Measurements from ENCODE around the gene PDLIM3.

Gene PDLIM3

DNA sequence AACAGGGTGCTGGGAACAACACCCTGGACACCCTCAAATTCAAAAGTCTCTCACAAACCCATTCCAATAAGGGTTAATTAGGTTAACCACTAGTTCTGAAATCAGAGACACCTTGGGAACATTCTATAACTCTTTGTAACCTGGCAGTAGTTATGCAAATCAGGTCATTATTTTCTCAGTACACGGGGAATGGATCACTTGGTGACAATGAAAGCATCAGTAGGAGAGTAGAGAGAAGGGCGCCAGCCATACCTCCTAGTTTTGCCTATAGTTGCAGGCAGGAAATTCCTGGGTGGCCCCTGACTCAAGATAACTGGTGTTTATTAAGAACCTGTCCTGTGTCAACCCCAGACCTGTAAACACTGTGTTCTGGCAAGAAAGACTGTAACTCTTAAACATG lies 66.3 kb downstream of the PDLIM3 start:
- no peak for DNase-seq

DNA sequence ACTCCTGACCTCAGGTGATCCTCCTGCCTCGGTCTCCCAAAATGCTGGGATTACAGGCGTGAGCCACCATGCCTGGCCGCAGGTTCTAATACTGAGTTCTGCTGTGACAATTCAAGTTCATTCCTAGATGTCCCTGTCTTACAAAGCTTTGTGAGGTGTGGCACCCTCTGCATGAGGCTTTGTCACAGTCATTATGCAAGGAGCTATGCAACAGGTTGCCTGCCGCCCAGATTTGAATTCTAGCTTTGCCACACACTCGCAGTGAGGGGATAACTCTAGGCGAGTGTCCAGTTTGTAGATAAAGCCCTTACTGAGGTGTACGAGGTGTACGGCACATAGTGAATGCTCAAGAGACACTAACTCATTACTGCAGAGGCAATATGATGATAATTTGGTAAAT lies 67.3 kb downstream of the PDLIM3 start:
- no peak for DNase-seq

DNA sequence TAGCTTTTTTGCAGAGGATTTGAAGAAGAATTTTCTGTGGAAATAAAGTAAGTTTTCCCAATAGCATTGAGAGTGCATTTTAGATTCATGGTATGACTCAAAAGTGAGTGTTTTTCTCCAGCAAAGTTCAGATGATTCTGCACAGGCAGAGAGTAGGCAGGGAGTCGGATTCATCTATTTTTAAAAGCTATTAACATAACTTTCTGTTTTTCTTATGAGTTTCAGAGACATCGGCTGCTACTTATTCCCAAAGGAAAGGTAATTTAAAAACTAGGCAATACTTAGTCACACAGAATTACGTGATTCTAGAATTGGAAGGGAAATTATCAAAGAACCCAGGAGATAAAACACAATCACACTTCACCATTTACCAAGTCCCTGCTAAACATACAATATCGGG lies 68.2 kb downstream of the PDLIM3 start:
- DNase-seq, result no peak

DNA sequence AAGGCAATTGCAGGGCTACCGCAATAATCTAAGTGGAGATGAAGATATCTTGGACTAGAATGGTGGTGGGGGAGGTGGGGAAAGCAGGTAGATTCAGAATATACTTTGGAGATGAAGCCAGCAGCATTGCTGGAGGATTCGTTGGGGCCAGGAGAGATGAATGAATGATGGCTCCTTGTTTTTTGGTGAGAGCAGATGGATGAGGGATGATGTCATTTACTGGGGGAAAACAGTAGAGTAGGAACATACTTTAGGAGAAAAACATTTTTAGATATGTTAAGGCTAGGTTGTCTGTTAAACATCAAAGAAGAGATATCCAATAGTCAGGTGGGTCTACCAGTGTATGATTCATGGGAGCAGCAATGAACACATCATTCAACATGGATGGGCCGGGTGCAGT lies 69.6 kb downstream of the PDLIM3 start:
- no peak for DNase-seq

DNA sequence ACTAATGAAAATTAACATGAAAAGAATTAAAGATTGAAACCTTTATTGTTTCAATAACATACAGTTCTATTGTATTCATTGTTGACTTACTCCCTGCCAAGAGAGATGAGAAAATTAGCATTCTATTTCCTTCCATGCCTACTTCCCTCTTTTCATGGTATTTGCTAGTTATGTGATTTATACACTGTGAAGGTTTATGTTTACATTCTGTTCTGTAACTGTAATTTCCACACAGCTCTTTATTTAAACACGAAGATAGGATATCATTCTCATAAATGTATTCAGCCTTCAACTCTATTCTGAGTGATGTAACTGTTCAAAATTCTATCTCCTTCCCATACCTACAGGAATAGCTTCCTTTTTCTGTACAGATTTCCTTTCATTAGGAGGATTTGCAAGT lies 70.4 kb downstream of the PDLIM3 start:
- DNase-seq, result no peak

DNA sequence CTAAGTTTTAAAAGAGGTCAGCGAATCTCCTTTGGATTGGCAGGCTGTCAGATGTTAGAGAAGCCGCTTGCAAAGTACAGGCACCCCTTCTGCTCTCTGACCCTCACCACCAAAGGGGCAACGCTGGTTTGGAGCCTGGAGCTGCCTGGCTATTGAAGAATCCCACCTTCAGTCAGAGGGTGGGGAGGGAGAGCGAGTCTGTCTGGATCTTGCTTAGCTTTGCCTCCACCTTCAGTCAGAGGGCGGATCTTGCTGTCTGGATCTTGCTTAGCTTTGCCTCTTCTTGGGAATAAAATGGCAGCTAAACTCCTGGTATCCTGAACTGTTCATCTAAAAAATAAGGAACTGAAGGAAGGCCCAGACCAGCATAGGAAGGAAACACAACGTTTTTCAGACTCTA lies 71.1 kb downstream of the PDLIM3 start:
- DNase-seq, result no peak

DNA sequence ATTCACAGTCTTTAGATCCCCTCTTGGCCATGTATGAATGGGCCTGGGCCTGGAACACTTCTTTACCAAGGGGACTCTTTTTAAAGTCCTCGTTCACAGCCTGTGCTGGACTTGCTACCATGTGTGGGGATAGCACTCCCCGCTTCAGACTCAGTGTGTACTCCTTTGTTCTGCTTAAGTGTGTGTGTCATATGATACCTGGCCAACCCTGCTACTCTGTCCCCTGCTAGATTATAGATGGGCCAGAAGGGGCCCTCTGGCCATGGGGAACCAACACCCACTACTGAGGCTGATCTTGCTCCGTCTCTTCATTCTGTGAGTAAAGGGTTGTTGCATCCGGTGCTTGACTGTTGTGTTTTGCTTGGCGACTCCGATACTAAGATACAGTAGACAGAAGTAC lies 71.8 kb downstream of the PDLIM3 start:
- DNase-seq, result no peak

DNA sequence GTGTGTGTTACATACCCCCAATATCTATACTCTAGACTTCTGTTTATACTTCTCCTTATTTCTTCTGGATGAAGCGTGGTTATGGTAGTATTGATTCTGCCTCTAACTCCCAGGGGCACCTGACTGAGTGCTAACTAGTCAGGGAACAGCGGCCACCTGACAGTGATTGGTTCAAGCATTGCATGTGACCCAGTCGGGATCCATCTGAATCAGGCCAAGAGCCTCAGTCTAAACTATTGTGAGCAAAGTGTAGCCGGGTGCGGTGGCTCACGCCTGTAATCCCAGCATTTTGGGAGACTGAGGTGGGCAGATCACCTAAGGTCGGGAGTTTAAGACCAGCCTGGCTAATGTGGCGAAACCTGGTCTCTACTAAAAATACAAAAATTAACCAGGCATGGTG lies 73.7 kb downstream of the PDLIM3 start:
- no peak for DNase-seq

DNA sequence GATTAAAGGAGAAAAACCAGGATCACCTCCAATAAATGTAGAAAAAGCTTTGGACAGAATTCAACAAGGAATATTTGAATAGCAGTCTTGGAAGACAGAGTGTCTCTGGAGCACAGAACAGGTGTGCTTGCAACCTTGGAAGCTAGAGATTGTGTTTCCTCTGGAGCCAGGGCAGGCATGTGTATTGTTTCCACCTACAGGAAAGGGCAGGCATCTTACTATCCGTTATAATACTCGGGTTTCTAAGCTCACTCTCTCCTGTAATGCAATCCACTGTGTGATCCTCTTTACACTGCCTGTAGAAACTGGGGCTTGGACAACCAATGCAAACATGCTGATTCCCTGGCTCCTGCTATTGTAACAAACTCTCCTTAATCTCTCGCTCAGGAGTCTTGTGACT lies 78.2 kb downstream of the PDLIM3 start:
- DNase-seq, result no peak

DNA sequence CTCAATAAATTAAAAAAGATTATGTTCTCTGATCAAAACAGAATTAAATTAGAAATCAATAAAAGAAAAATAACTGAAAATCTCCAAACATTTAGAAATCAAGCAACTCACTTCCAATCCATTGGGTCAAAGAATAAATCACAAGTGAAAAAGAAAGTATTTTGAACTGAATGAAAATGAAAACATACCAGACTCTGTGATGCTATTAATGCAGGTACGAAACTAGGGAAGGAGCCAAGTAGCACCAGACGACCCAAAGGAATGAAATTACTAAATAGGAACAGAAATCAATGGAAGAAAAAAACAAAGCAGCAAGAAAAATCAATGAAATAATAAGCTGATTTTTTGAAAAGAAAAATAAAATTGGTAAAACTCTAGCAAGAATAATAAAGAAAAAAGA lies 79.2 kb downstream of the PDLIM3 start:
- DNase-seq, result no peak
